Measurements from ENCODE around the gene ALDH1A3. TPM values are rescaled to one million over a fixed set of nuclear protein-coding genes. Genes with fewer than 3 reads are reported as not detected.
A peak's percentile ranks its signal among the peaks of the same experiment; 100 is the strongest.

ALDH1A3 gene
- total and polyA plus RNA-seq, 2 of the 13 experiments (the other 11 are each of a cell fraction or from before 2014, with no cell fraction given) = not detected

DNA sequence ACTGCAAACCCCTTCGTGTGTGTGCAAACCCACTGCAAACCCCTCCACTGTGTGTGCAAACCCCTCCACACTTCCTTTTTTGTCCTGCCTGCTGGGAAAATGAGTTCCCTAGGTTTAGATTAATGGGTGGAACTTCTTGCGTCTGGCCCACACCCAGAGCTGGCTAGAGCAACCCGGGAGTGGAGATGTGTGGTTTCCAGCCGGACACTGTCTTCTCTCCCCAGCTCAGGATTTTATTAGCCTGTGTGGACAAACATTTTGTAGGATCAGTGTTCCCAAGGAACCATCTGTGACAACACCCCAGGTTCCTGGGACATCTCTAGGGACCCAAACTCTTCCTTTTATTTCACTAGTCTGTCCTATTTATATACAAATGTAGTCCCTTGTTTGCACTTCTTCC lies 29.9 kb downstream of the ALDH1A3 start (continued):
- TF ChIP-seq HBP1 (CRISPR knock-in tag; IDR thresholded peaks at IDR 0.05; ENCODE audit: low read depth) (no peak), HNRNPUL1 (IDR thresholded peaks at IDR 0.05; ENCODE audit: low read depth, low read length) (no peak), HDAC1 (CRISPR knock-in tag; IDR thresholded peaks at IDR 0.05) (no peak)
- TF ChIP-seq, protein P1, sequence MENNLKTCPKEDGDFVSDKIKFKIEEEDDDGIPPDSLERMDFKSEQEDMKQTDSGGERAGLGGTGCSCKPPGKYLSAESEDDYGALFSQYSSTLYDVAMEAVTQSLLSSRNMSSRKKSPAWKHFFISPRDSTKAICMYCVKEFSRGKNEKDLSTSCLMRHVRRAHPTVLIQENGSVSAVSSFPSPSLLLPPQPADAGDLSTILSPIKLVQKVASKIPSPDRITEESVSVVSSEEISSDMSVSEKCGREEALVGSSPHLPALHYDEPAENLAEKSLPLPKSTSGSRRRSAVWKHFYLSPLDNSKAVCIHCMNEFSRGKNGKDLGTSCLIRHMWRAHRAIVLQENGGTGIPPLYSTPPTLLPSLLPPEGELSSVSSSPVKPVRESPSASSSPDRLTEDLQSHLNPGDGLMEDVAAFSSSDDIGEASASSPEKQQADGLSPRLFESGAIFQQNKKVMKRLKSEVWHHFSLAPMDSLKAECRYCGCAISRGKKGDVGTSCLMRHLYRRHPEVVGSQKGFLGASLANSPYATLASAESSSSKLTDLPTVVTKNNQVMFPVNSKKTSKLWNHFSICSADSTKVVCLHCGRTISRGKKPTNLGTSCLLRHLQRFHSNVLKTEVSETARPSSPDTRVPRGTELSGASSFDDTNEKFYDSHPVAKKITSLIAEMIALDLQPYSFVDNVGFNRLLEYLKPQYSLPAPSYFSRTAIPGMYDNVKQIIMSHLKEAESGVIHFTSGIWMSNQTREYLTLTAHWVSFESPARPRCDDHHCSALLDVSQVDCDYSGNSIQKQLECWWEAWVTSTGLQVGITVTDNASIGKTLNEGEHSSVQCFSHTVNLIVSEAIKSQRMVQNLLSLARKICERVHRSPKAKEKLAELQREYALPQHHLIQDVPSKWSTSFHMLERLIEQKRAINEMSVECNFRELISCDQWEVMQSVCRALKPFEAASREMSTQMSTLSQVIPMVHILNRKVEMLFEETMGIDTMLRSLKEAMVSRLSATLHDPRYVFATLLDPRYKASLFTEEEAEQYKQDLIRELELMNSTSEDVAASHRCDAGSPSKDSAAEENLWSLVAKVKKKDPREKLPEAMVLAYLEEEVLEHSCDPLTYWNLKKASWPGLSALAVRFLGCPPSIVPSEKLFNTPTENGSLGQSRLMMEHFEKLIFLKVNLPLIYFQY (CRISPR knock-in tag; IDR thresholded peaks at IDR 0.05; ENCODE audit: borderline replicate concordance) = no peak

GRCh38 chr15:100909989-100910955 lies 30.6 kb downstream of the ALDH1A3 start:
- POLR2A ChIA-PET = no interaction called here
- no TSS peak for BruUV-seq (replicated peaks)
- H4K20me1 ChIP-seq (ENCODE audit: insufficient read depth, low read length) = no peaks in the 10 kb centered on the region
- WGBS (ENCODE audit: low lambda C conversion rate) = 53% methylated on average over 5 of the region's 12 CpGs
- ATAC-seq (peak; percentile 49), DNase-seq (ENCODE audit: low spot score) (no peak), FAIRE-seq (no peak)
- H3K27ac ChIP-seq (ENCODE audit: extremely low read length, insufficient read depth, low read length) = no peak overlapping the region
- in situ Hi-C loops (cut with HindIII; ENCODE audit: extremely low pct_ligation_motif_present, low pct_unique_long_range_greater_than_20kb) (loop anchor here (25.0 kb wide), 1 partner anchor 352 kb away; the partner anchor contains the start of gene CHSY1), intact Hi-C loops (cut with micrococcal nuclease; ENCODE audit: unreplicated experiment) (loop anchor here (1.0 to 10.0 kb wide), 2 partner anchors 238 to 345 kb away; partner anchors contain the start of gene CHSY1)
- no peaks in the 10 kb centered on the region for H3K36me3 ChIP-seq (replicated peaks in 1 of 2; ENCODE audit: control insufficient read depth in 1 of 2, insufficient read depth in 2 of 2, low read length in 2 of 2)
- TF ChIP-seq, protein P2, sequence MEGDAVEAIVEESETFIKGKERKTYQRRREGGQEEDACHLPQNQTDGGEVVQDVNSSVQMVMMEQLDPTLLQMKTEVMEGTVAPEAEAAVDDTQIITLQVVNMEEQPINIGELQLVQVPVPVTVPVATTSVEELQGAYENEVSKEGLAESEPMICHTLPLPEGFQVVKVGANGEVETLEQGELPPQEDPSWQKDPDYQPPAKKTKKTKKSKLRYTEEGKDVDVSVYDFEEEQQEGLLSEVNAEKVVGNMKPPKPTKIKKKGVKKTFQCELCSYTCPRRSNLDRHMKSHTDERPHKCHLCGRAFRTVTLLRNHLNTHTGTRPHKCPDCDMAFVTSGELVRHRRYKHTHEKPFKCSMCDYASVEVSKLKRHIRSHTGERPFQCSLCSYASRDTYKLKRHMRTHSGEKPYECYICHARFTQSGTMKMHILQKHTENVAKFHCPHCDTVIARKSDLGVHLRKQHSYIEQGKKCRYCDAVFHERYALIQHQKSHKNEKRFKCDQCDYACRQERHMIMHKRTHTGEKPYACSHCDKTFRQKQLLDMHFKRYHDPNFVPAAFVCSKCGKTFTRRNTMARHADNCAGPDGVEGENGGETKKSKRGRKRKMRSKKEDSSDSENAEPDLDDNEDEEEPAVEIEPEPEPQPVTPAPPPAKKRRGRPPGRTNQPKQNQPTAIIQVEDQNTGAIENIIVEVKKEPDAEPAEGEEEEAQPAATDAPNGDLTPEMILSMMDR (CRISPR knock-in tag; IDR thresholded peaks at IDR 0.05) = 0 out of 2 replicates have a peak, but pooled peaks have one; percentile 25
- TF ChIP-seq STAG1 (CRISPR knock-in tag; IDR thresholded peaks at IDR 0.05) (0 out of 2 replicates have a peak, but pooled peaks have one; percentile 27), PAX8 (CRISPR knock-in tag; IDR thresholded peaks at IDR 0.05; ENCODE audit: borderline replicate concordance) (no peak)
- H3K9me3 ChIP-seq (ENCODE audit: low read length) = 0 out of 2 replicates have a peak, but pooled peaks cover 4% of the 10 kb centered on the region
- peaks cover 2 to 36% of the 10 kb centered on the region in 2 experiments; a peak in 4 of 5 replicates for H3K27me3 ChIP-seq (ENCODE audit: control insufficient read depth in 1 of 2, insufficient read depth in 2 of 2, low read length in 2 of 2)
- no peaks in the 10 kb centered on the region for H3K4me1 ChIP-seq (ENCODE audit: insufficient read depth, low read length)
- no peaks in the 10 kb centered on the region for H3K79me2 ChIP-seq (ENCODE audit: insufficient read depth, low read length)
- H3K9ac ChIP-seq (ENCODE audit: insufficient read depth, low read depth, low read length) = no peak overlapping the region
- H3K4me3 ChIP-seq (replicated peaks in 1 of 3; ENCODE audit: insufficient read depth in 1 of 3, low read depth in 2 of 3, low read length in 3 of 3) = no peak overlapping the region
- CTCF ChIA-PET (ENCODE audit: low intra/inter-chr PET ratio, low total read pairs) = no interaction called here
- H3K4me2 ChIP-seq (ENCODE audit: low read depth, low read length) = no peak overlapping the region
- H2AFZ ChIP-seq (ENCODE audit: low read length) = no peak overlapping the region
